Suprapubic skin (tissue), 4 donors: ENCODE measurements around the gene EEF1AKMT3. TPM values are rescaled to one million over a fixed set of nuclear protein-coding genes. Genes with fewer than 3 reads are reported as not detected.

Source experiments
- DNase-seq, 2 donors: peaks; one replicate each; pipeline ENCODE4 v3.0.0-alpha.2; 2019; ENCODE audit warnings: low spot score in 2 of 2
- H3K27ac ChIP-seq: fragments of 200-600 bp; sonication (generic); one replicate; pipeline ENCODE4 v1.5.1; 2019
- H3K27me3 ChIP-seq: fragments of 200-600 bp; sonication (generic); one replicate; pipeline ENCODE4 v1.5.1; 2019
- H3K36me3 ChIP-seq: fragments of 200-600 bp; sonication (generic); one replicate; pipeline ENCODE4 v1.5.1; 2019
- H3K4me1 ChIP-seq: fragments of 200-600 bp; sonication (generic); one replicate; pipeline ENCODE4 v1.5.1; 2019
- H3K4me3 ChIP-seq: fragments of 200-600 bp; sonication (generic); one replicate; pipeline ENCODE4 v1.5.1; 2019; ENCODE audit warnings: mild to moderate bottlenecking
- H3K9me3 ChIP-seq: fragments of 200-600 bp; sonication (generic); one replicate; pipeline ENCODE4 v1.5.1; 2019
- EP300 ChIP-seq: sonication (generic); formaldehyde crosslinking; IDR thresholded peaks from one replicate; pipeline ENCODE4 v1.6.1; 2017; ENCODE audit warnings: antibody characterized with exemption
- POLR2A ChIP-seq, 2 donors: fragments of 450-650 bp; IDR thresholded peaks; one replicate each; pipeline ENCODE4 v1.6.1; 2017; ENCODE audit warnings: antibody characterized with exemption in 2 of 2, mild to moderate bottlenecking in 2 of 2, moderate library complexity in 2 of 2
- POLR2AphosphoS5 ChIP-seq, 3 donors: sonication (generic); formaldehyde crosslinking; IDR thresholded peaks; one replicate each; pipeline ENCODE4 v1.6.1; 2017; ENCODE audit warnings: antibody characterized with exemption in 3 of 3
- WGBS: methylation state at CpG from one replicate; pipeline ENCODE4 v1.1.5; 2018; 5-methylcytosine and 5-hydroxymethylcytosine counted together
- total RNA-seq, 4 donors: library from RNA; depleted of rRNA; stranded (reverse); fragments of >200 nt; gene quantifications; one replicate each; pipeline ENCODE4 v1.1.0, GENCODE V29; 2016
- TF ChIP-seq, protein P1 (sequence below), 2 donors: fragments of 200-600 bp in 1 of 2; fragments of 450-650 bp in 1 of 2; sonication (generic) in 1 of 2; IDR thresholded peaks; one replicate each; pipeline ENCODE4 v1.5.1; 2016 to 2019; ENCODE audit warnings: antibody characterized with exemption in 2 of 2, mild to moderate bottlenecking in 1 of 2, moderate library complexity in 1 of 2

The EEF1AKMT3 gene
- total RNA-seq, 4 donors from 2014 or later, result 8.7 to 13.7 (median 11.3) TPM

DNA sequence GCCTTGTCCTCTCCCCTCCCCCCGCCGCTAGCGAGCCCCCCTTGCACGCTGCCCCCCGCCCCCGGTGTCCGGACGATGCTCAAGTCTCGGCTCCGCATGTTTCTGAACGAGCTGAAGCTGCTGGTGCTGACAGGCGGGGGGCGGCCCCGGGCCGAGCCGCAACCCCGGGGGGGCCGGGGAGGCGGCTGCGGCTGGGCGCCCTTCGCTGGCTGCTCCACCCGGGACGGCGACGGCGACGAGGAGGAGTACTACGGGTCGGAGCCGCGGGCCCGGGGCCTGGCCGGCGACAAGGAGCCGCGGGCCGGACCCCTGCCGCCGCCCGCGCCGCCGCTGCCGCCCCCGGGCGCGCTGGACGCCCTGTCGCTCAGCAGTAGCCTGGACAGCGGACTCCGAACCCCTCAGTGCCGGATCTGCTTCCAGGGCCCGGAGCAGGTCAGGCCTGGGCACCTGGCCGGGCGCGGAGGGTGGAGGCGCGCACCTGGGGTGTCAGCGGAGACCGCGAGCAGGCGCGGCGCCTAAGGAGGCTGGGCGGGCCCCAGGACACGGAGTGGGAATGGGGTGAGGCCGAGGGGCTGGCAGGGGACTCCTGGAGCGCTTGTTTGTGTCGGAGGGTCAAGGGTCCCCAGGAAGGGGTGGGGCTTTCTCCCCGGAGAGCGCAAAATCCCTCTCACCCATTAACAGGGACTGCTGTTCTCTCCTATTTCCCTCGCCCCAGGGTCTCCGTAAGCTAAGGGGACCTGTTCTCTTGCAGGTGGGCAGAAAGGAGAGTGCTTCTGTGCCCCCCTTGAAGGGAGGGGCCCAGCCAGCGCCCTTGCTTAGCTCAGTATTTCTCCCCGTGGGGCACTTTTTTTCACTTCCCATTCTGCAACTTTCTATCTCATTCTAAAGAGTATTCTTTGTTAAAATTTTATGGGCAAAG lies 16.7 kb upstream of the EEF1AKMT3 start:
- Histone ChIP-seq H3K9me3 (no peaks in the 10 kb centered on the region), H3K4me3 (peak overlapping the region; percentile 85), H3K27ac (peak overlapping the region; percentile 63), H3K36me3 (peaks cover 16% of the 10 kb centered on the region), H3K27me3 (no peaks in the 10 kb centered on the region), H3K4me1 (peaks cover 50% of the 10 kb centered on the region)
- DNase-seq, result peak in 1 of 2 donors; percentile 77
- WGBS, result 10% methylated on average over 9 of the region's 76 CpGs
- TF ChIP-seq POLR2A (IDR thresholded peaks at IDR 0.05) (no peak), POLR2AphosphoS5 (IDR thresholded peaks at IDR 0.05) (no peak), EP300 (no peak)
- TF ChIP-seq, protein P1, sequence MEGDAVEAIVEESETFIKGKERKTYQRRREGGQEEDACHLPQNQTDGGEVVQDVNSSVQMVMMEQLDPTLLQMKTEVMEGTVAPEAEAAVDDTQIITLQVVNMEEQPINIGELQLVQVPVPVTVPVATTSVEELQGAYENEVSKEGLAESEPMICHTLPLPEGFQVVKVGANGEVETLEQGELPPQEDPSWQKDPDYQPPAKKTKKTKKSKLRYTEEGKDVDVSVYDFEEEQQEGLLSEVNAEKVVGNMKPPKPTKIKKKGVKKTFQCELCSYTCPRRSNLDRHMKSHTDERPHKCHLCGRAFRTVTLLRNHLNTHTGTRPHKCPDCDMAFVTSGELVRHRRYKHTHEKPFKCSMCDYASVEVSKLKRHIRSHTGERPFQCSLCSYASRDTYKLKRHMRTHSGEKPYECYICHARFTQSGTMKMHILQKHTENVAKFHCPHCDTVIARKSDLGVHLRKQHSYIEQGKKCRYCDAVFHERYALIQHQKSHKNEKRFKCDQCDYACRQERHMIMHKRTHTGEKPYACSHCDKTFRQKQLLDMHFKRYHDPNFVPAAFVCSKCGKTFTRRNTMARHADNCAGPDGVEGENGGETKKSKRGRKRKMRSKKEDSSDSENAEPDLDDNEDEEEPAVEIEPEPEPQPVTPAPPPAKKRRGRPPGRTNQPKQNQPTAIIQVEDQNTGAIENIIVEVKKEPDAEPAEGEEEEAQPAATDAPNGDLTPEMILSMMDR (IDR thresholded peaks at IDR 0.05), result no peak

DNA sequence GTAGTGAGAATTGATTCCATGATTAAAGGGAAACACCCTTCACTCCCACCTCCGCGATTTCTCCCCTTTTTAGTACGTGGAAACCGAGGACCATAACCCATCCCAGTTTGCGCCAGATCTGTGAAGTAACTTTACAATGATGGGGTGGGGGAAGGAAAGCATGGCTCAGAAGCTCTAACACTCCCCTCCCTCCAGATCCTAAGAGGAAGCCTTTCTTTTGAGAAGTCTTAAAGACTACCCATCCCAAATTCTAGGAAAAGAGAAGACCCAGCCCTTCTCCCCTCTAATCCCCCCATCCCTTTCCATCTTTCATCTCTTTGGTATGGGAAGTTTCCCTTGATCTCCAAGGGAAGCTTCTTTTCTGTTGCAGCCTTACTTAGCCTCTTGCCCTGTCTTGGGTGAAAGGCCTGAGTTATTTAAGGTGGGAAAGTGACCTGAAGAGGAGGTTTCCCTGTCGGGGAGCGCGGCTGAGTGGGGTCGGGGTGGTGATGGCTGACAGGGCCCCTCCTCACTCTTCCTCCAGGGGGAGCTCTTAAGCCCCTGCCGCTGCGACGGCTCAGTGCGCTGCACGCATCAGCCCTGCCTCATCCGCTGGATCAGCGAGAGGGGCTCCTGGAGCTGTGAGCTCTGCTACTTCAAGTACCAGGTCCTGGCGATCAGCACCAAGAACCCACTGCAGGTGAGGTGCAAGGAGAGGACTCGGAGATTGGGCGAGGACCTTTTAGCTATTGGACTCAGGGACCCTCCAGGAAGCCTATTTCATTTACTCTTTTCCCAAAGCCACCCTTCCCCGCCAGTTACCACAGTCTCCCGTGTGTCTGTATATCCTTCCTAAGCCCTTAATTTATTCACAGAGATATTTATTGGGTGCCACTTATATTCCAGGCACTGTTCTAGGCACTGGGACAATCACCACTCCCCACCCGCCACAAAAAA lies 15.7 kb upstream of the EEF1AKMT3 start:
- no peak overlapping the region for H3K27ac ChIP-seq
- 59% methylated on average over 19 of the region's 22 CpGs for WGBS
- no peak for DNase-seq
- H3K4me1 ChIP-seq, result peaks cover 41% of the 10 kb centered on the region
- no peaks in the 10 kb centered on the region for H3K27me3 ChIP-seq
- peaks cover 16% of the 10 kb centered on the region for H3K36me3 ChIP-seq
- H3K4me3 ChIP-seq, result peak overlapping the region; percentile 85
- no peaks in the 10 kb centered on the region for H3K9me3 ChIP-seq
- no peak for TF ChIP-seq POLR2A (IDR thresholded peaks at IDR 0.05)
- TF ChIP-seq EP300, result no peak
- TF ChIP-seq POLR2AphosphoS5 (IDR thresholded peaks at IDR 0.05), result no peak
- TF ChIP-seq, protein P1 (IDR thresholded peaks at IDR 0.05), result peak in 1 of 2 donors; percentile 55

DNA sequence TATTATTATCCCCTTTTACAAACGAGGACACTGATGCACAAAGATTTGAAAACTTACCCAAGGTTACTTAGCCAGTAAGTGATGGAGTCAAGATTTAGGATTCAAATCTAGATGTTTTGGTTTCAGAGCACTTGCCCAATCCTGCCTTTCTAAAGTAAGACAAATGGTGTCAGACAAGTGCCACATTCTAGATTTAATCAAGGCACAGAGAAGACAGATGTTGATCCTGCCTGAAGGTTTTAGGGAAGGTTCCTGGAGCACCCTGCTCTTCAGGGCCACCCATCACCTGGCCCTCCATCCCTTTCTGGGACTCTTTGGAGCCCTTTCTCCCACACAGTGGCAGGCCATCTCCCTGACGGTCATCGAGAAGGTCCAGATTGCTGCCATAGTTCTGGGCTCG lies 14.6 kb upstream of the EEF1AKMT3 start:
- WGBS, result 92% methylated on average over 4 of the region's 4 CpGs
- no peaks in the 10 kb centered on the region for H3K9me3 ChIP-seq
- H3K36me3 ChIP-seq, result peaks cover 16% of the 10 kb centered on the region
- H3K4me1 ChIP-seq, result peaks cover 34% of the 10 kb centered on the region
- H3K27ac ChIP-seq, result no peak overlapping the region
- H3K27me3 ChIP-seq, result no peaks in the 10 kb centered on the region
- TF ChIP-seq EP300 (no peak), POLR2A (IDR thresholded peaks at IDR 0.05) (no peak), POLR2AphosphoS5 (IDR thresholded peaks at IDR 0.05) (no peak)
- TF ChIP-seq, protein P1 (IDR thresholded peaks at IDR 0.05), result no peak
- no peak overlapping the region for H3K4me3 ChIP-seq
- DNase-seq, result no peak

DNA sequence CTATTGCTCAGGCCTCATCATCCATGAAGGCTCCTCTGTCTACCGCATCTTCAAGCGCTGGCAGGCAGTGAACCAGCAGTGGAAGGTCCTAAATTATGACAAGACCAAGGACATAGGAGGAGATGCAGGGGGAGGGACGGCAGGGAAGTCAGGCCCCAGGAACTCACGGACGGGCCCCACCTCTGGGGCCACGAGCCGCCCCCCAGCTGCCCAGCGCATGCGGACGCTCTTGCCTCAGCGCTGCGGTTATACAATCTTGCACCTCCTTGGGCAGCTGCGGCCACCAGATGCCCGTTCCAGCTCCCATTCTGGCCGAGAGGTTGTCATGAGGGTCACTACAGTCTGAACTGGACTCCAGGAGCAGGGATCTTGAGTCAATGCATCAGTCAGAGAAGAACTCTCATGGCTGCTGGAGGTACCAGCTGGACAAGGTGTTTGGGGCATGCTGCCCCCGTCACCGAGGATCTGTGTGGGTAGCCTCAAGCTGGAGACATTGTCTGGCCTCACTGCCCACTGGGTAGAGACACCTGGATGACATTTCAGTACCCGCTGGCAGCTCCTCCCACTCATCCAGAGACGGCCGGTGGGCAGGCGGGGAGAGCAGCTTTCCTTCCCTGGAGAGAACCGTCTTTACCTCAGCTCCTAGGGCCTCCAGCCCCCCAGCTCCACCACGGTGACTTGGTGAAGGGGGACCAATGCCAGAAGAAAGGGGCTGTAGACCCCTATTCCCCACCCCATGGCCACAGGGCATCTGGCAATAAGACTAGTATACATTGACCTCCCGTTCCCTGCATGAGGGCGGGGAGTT lies 13.7 kb upstream of the EEF1AKMT3 start:
- Histone ChIP-seq H3K4me1 (peaks cover 27% of the 10 kb centered on the region), H3K4me3 (no peak overlapping the region), H3K9me3 (no peaks in the 10 kb centered on the region), H3K36me3 (peaks cover 16% of the 10 kb centered on the region), H3K27me3 (peaks cover 8% of the 10 kb centered on the region), H3K27ac (no peak overlapping the region)
- DNase-seq, result no peak
- 90% methylated on average over 9 of the region's 25 CpGs for WGBS
- no peak for TF ChIP-seq POLR2AphosphoS5 (IDR thresholded peaks at IDR 0.05)
- no peak for TF ChIP-seq EP300
- TF ChIP-seq POLR2A (IDR thresholded peaks at IDR 0.05), result no peak
- TF ChIP-seq, protein P1 (IDR thresholded peaks at IDR 0.05), result no peak
